ENCODE data around the gene NBPF10.
"Not testable (repeated sequence)": the region's sequence is repeated elsewhere in the genome, so short reads cannot be mapped to it uniquely, and the experiment has no call there.

GRCh38 chr1:146174531-146174930, 29.9 kb upstream of the NBPF10 start:
- TF ChIP-seq, protein P1, sequence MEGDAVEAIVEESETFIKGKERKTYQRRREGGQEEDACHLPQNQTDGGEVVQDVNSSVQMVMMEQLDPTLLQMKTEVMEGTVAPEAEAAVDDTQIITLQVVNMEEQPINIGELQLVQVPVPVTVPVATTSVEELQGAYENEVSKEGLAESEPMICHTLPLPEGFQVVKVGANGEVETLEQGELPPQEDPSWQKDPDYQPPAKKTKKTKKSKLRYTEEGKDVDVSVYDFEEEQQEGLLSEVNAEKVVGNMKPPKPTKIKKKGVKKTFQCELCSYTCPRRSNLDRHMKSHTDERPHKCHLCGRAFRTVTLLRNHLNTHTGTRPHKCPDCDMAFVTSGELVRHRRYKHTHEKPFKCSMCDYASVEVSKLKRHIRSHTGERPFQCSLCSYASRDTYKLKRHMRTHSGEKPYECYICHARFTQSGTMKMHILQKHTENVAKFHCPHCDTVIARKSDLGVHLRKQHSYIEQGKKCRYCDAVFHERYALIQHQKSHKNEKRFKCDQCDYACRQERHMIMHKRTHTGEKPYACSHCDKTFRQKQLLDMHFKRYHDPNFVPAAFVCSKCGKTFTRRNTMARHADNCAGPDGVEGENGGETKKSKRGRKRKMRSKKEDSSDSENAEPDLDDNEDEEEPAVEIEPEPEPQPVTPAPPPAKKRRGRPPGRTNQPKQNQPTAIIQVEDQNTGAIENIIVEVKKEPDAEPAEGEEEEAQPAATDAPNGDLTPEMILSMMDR (IDR thresholded peaks at IDR 0.05) = not testable (repeated sequence)
- not testable (repeated sequence) for TF ChIP-seq POLR2AphosphoS5, POLR2A (IDR thresholded peaks at IDR 0.05)

Data from transverse colon (tissue), 4 donors.